Measurements from ENCODE around the gene SORL1. TPM values are rescaled to one million over a fixed set of nuclear protein-coding genes. Genes with fewer than 3 reads are reported as not detected.
"Not testable (repeated sequence)": the region's sequence is repeated elsewhere in the genome, so short reads cannot be mapped to it uniquely, and the experiment has no call there.

Gene SORL1
- total and polyA plus RNA-seq, 9 of the 15 experiments (the other 6 are each of a cell fraction or from before 2014, with no cell fraction given) = 0.01 to 0.66 TPM; not detected in 7

- H3K36me3 ChIP-seq (ENCODE audit: control insufficient read depth, insufficient read depth, low read length); H4K20me1 ChIP-seq (replicated peaks; ENCODE audit: control insufficient read depth, insufficient read depth, low read length); H3K79me2 ChIP-seq (ENCODE audit: control insufficient read depth, insufficient read depth, low read length); H3K4me1 ChIP-seq (replicated peaks in 1 of 2; ENCODE audit: control insufficient read depth in 2 of 2, insufficient read depth in 2 of 2, low read length in 2 of 2); H3K9ac ChIP-seq (ENCODE audit: insufficient read depth in 1 of 2, low read depth in 2 of 2, low read length in 2 of 2); DNase-seq (ENCODE audit: extremely low read depth in 1 of 4, low spot score in 3 of 4); H2AFZ ChIP-seq (ENCODE audit: low read depth, low read length); CTCF ChIA-PET (ENCODE audit: low intra/inter-chr PET ratio); H3K9me3 ChIP-seq (replicated peaks; ENCODE audit: control insufficient read depth, insufficient read depth, low read depth, low read length); in situ Hi-C loops (cut with MboI); H3K27me3 ChIP-seq (ENCODE audit: control insufficient read depth in 2 of 2, insufficient read depth in 2 of 2, low read length in 2 of 2); H3K27ac ChIP-seq (ENCODE audit: extremely low read depth, low read depth, low read length); H3K4me2 ChIP-seq (ENCODE audit: insufficient read depth, low read length); BruUV-seq (replicated peaks); H3K4me3 ChIP-seq; POLR2A ChIA-PET; FAIRE-seq; ATAC-seq; intact Hi-C loops (cut with micrococcal nuclease); H3K9me1 ChIP-seq (ENCODE audit: control insufficient read depth, insufficient read depth, low read length): not testable (repeated sequence)
- 0% methylated on average over 1 of the region's 1 CpG for WGBS (ENCODE audit: insufficient coverage, low coverage, missing lambda C conversion rate)
Observed at GRCh38 chr11:121506237-121506636, 54.1 kb downstream of the SORL1 start.

GRCh38 chr11:121508449-121508848 is 56.3 kb downstream of the SORL1 start:
- no peak for ATAC-seq
- no peaks in the 10 kb centered on the region for H3K4me1 ChIP-seq (replicated peaks in 1 of 2; ENCODE audit: control insufficient read depth in 2 of 2, insufficient read depth in 2 of 2, low read length in 2 of 2)
- ChIA-PET POLR2A (interaction anchor here (0.5 to 1.9 kb wide), 2 partner anchors 11 to 1533 kb away, joined by 3 to 4 read pairs; no protein-coding TSS in a partner anchor), CTCF (ENCODE audit: low intra/inter-chr PET ratio) (no interaction called here)
- H3K4me3 ChIP-seq = no peak overlapping the region
- DNase-seq (ENCODE audit: extremely low read depth in 1 of 4, low spot score in 3 of 4) = no peak
- H4K20me1 ChIP-seq (replicated peaks; ENCODE audit: control insufficient read depth, insufficient read depth, low read length) = no peaks in the 10 kb centered on the region
- no peak overlapping the region for H3K27ac ChIP-seq (ENCODE audit: extremely low read depth, low read depth, low read length)
- no peak for FAIRE-seq
- no peak overlapping the region for H2AFZ ChIP-seq (ENCODE audit: low read depth, low read length)
- no peaks in the 10 kb centered on the region for H3K9me1 ChIP-seq (ENCODE audit: control insufficient read depth, insufficient read depth, low read length)
- intact Hi-C loops (cut with micrococcal nuclease) = no loop called here
- no peak for TF ChIP-seq SMARCA5 (IDR thresholded peaks at IDR 0.05)
- TF ChIP-seq FOSL1 (tag; conservative IDR thresholded peaks at IDR 0.05) = no peak
- no peak for TF ChIP-seq MBD2 (IDR thresholded peaks at IDR 0.05; ENCODE audit: borderline replicate concordance, low read depth)
- no peak for TF ChIP-seq LARP7 (IDR thresholded peaks at IDR 0.05)
- TF ChIP-seq E2F3 (CRISPR knock-in tag; IDR thresholded peaks at IDR 0.05) = no peak
- no peak for TF ChIP-seq RREB1 (CRISPR knock-in tag; IDR thresholded peaks at IDR 0.05)
- no peak for TF ChIP-seq ARHGAP35 (IDR thresholded peaks at IDR 0.05; ENCODE audit: partially characterized antibody)
- no peak for TF ChIP-seq EGR1 (conservative IDR thresholded peaks at IDR 0.05)
- TF ChIP-seq MTA2 (IDR thresholded peaks at IDR 0.05; ENCODE audit: low read depth) = no peak
- no peak for TF ChIP-seq RBBP5 (IDR thresholded peaks at IDR 0.05; ENCODE audit: borderline replicate concordance, insufficient read depth, low read length, poor library complexity, severe bottlenecking)
- H3K9ac ChIP-seq (ENCODE audit: insufficient read depth in 1 of 2, low read depth in 2 of 2, low read length in 2 of 2) = no peak overlapping the region
- no peaks in the 10 kb centered on the region for H3K27me3 ChIP-seq (ENCODE audit: control insufficient read depth in 2 of 2, insufficient read depth in 2 of 2, low read length in 2 of 2)
- BruUV-seq (replicated peaks) = no TSS peak
- in situ Hi-C loops (cut with MboI) = no loop called here
- H3K4me2 ChIP-seq (ENCODE audit: insufficient read depth, low read length) = no peak overlapping the region
- no peaks in the 10 kb centered on the region for H3K9me3 ChIP-seq (replicated peaks; ENCODE audit: control insufficient read depth, insufficient read depth, low read depth, low read length)
- no peaks in the 10 kb centered on the region for H3K36me3 ChIP-seq (ENCODE audit: control insufficient read depth, insufficient read depth, low read length)
- H3K79me2 ChIP-seq (ENCODE audit: control insufficient read depth, insufficient read depth, low read length) = no peaks in the 10 kb centered on the region
